Measurements from ENCODE around the gene PLBD1.

PLBD1 gene

DNA sequence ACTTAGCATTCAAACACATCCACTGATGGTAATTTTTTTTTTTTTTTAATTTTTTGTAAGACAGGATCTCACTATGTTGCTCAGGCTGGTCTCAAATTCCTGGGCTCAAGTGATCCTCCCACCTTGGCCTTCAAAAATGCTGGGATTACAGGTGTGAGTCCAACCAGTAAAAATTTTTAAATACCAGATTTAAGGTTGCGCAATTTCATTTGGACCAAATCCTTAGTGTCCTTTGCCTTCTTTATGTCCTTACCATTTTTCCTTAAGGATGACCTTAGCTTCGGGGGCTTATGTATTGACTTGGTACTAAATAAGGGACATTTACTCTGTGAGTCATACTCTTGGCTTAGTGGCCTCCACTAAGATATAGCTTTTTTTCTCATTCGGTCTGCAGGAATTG lies 4.1 kb upstream of the PLBD1 start:
- Histone ChIP-seq H3K27me3 (ENCODE audit: control insufficient read depth in 2 of 2, insufficient read depth in 2 of 2, low read length in 2 of 2) (no peaks in the 10 kb centered on the region), H3K27ac (ENCODE audit: low read depth in 2 of 2, low read length in 2 of 2) (no peak overlapping the region), H3K9me3 (ENCODE audit: control insufficient read depth in 2 of 2, low read length in 2 of 2) (no peaks in the 10 kb centered on the region), H3K36me3 (ENCODE audit: control insufficient read depth in 2 of 2, insufficient read depth in 2 of 2, low read length in 2 of 2) (no peaks in the 10 kb centered on the region), H3K4me1 (ENCODE audit: control insufficient read depth in 2 of 2, insufficient read depth in 2 of 2, low read length in 2 of 2) (no peaks in the 10 kb centered on the region), H3K9ac (ENCODE audit: low read depth in 1 of 2, low read length in 2 of 2) (no peak overlapping the region), H3K4me3 (ENCODE audit: low read length in 2 of 2) (no peak overlapping the region)

DNA sequence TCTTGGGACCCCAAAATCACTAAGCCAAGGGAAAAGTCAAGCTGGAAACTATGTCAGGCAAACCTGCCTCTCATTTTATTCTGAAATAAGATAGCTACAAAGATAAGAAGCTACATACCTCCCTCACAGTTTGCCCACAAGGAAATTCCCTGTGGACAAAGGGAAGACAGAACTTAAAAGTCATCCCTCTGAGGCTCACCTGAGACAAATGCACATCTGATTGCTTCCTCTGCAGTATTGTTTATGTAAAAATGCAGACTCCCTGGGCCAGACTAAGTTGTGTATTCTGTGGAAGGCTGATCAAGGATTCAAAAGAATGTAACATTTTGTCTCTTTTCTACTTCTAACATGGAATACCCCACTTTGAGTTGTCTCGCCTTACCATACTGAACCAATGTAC lies 2.5 kb upstream of the PLBD1 start:
- Histone ChIP-seq H3K4me3 (ENCODE audit: low read length in 2 of 2) (no peak overlapping the region), H3K27ac (ENCODE audit: low read depth in 2 of 2, low read length in 2 of 2) (no peak overlapping the region), H3K27me3 (ENCODE audit: control insufficient read depth in 2 of 2, insufficient read depth in 2 of 2, low read length in 2 of 2) (no peaks in the 10 kb centered on the region), H3K4me1 (ENCODE audit: control insufficient read depth in 2 of 2, insufficient read depth in 2 of 2, low read length in 2 of 2) (peaks cover 0 to 3% of the 10 kb centered on the region in 2 donors), H3K9me3 (ENCODE audit: control insufficient read depth in 2 of 2, low read length in 2 of 2) (no peaks in the 10 kb centered on the region), H3K9ac (ENCODE audit: low read depth in 1 of 2, low read length in 2 of 2) (no peak overlapping the region), H3K36me3 (ENCODE audit: control insufficient read depth in 2 of 2, insufficient read depth in 2 of 2, low read length in 2 of 2) (no peaks in the 10 kb centered on the region)

DNA sequence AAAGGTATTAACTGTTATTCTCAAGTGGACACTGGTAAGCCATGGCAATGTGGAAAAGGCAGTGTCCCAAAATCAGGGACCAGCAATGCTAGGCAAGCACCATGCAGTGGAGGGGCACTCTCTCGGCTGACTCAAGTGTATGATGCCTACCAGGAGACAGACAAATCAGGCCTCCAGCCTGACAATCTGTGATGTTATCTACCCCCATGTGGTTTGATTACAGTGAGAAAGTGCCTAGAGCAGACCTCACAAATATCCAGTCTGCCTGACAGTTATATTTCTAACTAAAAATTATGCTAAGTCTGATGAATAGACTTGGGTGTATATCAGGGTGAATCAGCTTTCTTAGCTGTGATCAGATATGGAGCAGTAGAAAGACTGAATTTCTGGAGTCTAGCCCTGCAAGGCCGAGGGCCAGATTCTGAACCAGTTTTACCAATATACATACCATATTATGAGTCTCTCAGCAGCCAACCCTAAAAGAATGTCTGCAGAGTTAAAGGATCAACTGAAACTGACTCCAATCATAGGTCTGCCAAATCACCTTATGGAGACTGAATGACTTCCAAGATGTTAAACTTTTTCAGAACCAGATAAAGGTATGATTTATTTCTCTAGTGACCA lies 3.2 kb downstream of the PLBD1 start:
- no peaks in the 10 kb centered on the region for H3K36me3 ChIP-seq (ENCODE audit: control insufficient read depth in 2 of 2, insufficient read depth in 2 of 2, low read length in 2 of 2)
- H3K4me3 ChIP-seq (ENCODE audit: low read length in 2 of 2), result no peak overlapping the region
- no peaks in the 10 kb centered on the region for H3K9me3 ChIP-seq (ENCODE audit: control insufficient read depth in 2 of 2, low read length in 2 of 2)
- no peak overlapping the region for H3K27ac ChIP-seq (ENCODE audit: low read depth in 2 of 2, low read length in 2 of 2)
- H3K4me1 ChIP-seq (ENCODE audit: control insufficient read depth in 2 of 2, insufficient read depth in 2 of 2, low read length in 2 of 2), result peaks cover 19 to 39% of the 10 kb centered on the region in 2 donors
- H3K9ac ChIP-seq (ENCODE audit: low read depth in 1 of 2, low read length in 2 of 2), result no peak overlapping the region
- no peaks in the 10 kb centered on the region for H3K27me3 ChIP-seq (ENCODE audit: control insufficient read depth in 2 of 2, insufficient read depth in 2 of 2, low read length in 2 of 2)

DNA sequence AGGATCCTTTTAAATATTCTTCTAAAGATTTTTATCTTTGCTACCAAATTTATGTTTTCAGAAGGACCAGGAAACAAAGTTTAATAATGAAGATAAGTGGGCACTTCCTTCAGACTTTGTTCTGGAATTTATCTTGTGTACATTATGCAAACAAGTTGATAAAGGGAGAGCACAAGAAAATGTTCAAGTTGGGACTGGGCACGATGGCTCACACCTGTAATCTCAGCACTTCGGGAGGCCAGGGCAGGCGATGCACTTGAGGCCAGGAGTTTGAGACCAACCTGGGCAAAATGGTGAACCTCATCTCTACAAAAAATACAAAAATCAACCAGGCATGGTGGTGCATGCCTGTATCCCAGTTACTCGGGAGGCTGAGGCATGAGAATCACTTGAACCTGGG lies 4.6 kb downstream of the PLBD1 start:
- Histone ChIP-seq H3K9me3 (ENCODE audit: control insufficient read depth in 2 of 2, low read length in 2 of 2) (no peaks in the 10 kb centered on the region), H3K36me3 (ENCODE audit: control insufficient read depth in 2 of 2, insufficient read depth in 2 of 2, low read length in 2 of 2) (no peaks in the 10 kb centered on the region), H3K27ac (ENCODE audit: low read depth in 2 of 2, low read length in 2 of 2) (peak overlapping the region; percentile 13 to 52), H3K27me3 (ENCODE audit: control insufficient read depth in 2 of 2, insufficient read depth in 2 of 2, low read length in 2 of 2) (no peaks in the 10 kb centered on the region), H3K4me3 (ENCODE audit: low read length in 2 of 2) (no peak overlapping the region), H3K9ac (ENCODE audit: low read depth in 1 of 2, low read length in 2 of 2) (no peak overlapping the region), H3K4me1 (ENCODE audit: control insufficient read depth in 2 of 2, insufficient read depth in 2 of 2, low read length in 2 of 2) (peaks cover 24 to 45% of the 10 kb centered on the region in 2 donors)

DNA sequence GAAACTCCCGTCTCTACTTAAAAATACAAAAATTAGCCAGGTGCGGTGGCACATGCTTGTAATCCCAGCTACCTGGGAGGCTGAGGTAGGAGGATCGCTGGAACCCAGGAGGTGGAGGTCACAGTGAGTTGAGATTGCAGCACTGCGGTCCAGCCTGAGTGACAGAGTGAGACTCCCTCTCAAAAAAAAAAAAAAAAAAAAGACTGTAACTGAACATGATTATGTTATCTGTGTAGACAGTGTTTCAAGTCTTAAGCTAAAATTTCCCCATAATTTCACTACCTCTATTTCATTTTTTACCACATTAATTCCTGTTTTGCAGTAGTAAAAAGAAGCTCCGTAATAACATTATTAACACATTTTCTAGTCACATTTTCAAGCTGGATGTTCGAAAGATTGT lies 5.4 kb downstream of the PLBD1 start:
- Histone ChIP-seq H3K4me3 (ENCODE audit: low read length in 2 of 2) (no peak overlapping the region), H3K36me3 (ENCODE audit: control insufficient read depth in 2 of 2, insufficient read depth in 2 of 2, low read length in 2 of 2) (no peaks in the 10 kb centered on the region), H3K9ac (ENCODE audit: low read depth in 1 of 2, low read length in 2 of 2) (no peak overlapping the region), H3K9me3 (ENCODE audit: control insufficient read depth in 2 of 2, low read length in 2 of 2) (no peaks in the 10 kb centered on the region), H3K27me3 (ENCODE audit: control insufficient read depth in 2 of 2, insufficient read depth in 2 of 2, low read length in 2 of 2) (no peaks in the 10 kb centered on the region), H3K27ac (ENCODE audit: low read depth in 2 of 2, low read length in 2 of 2) (peak overlapping the region; percentile 26 to 82), H3K4me1 (ENCODE audit: control insufficient read depth in 2 of 2, insufficient read depth in 2 of 2, low read length in 2 of 2) (peaks cover 24 to 47% of the 10 kb centered on the region in 2 donors)

DNA sequence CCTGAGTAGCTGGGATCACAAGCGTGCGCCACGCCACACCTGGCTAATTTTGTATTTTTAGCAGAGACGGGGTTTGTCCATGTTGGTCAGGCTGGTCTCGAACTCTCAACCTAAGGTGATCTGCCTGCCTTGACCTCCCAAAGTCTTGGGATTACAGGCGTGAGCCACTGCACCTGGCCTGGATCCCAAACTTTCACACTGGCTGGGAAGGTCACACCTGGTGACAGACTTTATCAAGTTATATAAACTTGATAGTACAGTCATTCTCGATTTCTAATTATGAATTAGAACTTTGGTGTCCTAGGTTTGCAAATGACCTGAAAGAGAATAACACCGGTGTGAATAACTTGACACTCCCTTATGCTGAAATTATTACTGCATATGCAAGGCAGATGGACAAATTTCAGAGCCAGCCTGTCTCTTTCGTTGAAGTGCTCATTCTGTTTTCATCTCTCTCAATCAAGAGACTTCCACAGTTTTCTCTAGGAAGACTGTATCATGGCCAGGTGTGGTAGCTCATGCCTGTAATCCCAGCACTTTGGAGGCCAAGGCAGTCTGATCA lies 5.9 kb downstream of the PLBD1 start:
- Histone ChIP-seq H3K4me3 (ENCODE audit: low read length in 2 of 2) (no peak overlapping the region), H3K36me3 (ENCODE audit: control insufficient read depth in 2 of 2, insufficient read depth in 2 of 2, low read length in 2 of 2) (no peaks in the 10 kb centered on the region), H3K27ac (ENCODE audit: low read depth in 2 of 2, low read length in 2 of 2) (peak overlapping the region; percentile 26 to 82), H3K27me3 (ENCODE audit: control insufficient read depth in 2 of 2, insufficient read depth in 2 of 2, low read length in 2 of 2) (no peaks in the 10 kb centered on the region), H3K9me3 (ENCODE audit: control insufficient read depth in 2 of 2, low read length in 2 of 2) (no peaks in the 10 kb centered on the region), H3K4me1 (ENCODE audit: control insufficient read depth in 2 of 2, insufficient read depth in 2 of 2, low read length in 2 of 2) (peaks cover 24 to 47% of the 10 kb centered on the region in 2 donors), H3K9ac (ENCODE audit: low read depth in 1 of 2, low read length in 2 of 2) (no peak overlapping the region)

DNA sequence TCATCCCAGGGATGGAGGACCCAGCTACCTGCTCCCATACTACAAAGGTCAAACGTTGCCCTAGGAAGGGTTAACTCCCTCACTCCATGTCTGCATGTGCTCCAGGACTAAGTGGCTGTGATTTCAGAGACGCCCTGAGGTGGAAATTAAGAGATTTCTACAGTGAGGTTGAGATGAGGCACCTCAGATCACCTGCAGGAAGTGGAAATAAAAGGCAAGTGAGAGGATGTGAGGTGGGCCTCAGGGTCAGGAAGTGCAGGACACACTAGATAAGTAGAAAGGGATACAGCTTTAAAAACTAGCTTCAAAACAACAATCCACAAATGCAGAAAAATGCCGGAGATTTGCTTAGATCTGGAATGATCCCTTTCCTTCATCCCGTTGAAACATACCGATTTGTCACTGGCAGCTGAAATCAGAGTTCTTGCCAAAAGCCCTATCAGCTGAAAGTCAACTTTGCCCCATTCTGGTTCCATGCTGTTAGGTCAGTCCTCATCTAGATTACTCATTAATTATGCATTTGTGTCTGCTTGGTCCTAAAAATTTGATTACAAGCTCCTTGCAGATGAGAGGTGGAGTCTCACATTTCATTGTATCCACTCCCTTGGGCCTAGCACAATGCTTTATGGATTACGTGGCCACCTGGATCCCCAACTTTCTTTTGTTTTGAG lies 6.6 kb downstream of the PLBD1 start:
- no peaks in the 10 kb centered on the region for H3K36me3 ChIP-seq (ENCODE audit: control insufficient read depth in 2 of 2, insufficient read depth in 2 of 2, low read length in 2 of 2)
- H3K4me3 ChIP-seq (ENCODE audit: low read length in 2 of 2), result no peak overlapping the region
- H3K27me3 ChIP-seq (ENCODE audit: control insufficient read depth in 2 of 2, insufficient read depth in 2 of 2, low read length in 2 of 2), result no peaks in the 10 kb centered on the region
- H3K9me3 ChIP-seq (ENCODE audit: control insufficient read depth in 2 of 2, low read length in 2 of 2), result no peaks in the 10 kb centered on the region
- peak overlapping the region; percentile 26 to 82 for H3K27ac ChIP-seq (ENCODE audit: low read depth in 2 of 2, low read length in 2 of 2)
- peaks cover 24 to 46% of the 10 kb centered on the region in 2 donors for H3K4me1 ChIP-seq (ENCODE audit: control insufficient read depth in 2 of 2, insufficient read depth in 2 of 2, low read length in 2 of 2)
- H3K9ac ChIP-seq (ENCODE audit: low read depth in 1 of 2, low read length in 2 of 2), result peak overlapping the region in 1 of 2 donors; percentile 30

DNA sequence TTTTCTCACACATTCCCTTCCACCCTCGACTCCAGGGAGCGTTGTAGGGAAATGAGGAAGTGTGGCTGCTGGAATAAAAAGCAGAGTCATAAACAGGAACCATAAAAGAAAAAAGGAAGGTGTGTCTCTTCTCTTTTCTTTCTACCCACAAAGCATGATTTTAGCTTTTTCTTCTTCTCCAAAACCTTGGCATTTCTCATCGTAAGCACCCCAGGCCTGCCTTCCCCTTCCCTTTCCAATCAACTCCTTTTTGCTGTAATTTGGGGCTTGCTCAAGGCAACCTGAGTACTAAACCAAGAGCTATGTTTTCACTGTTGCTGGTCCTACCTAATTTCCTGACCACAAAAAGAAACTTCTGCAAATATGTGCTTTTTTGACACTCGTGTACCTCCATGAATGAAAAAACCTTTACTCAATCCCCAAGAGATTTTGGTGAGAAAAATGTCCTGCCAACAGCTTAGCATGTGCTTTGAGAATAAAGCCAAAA lies 9.2 kb downstream of the PLBD1 start:
- Histone ChIP-seq H3K4me3 (ENCODE audit: low read length in 2 of 2) (peak overlapping the region; percentile 24 to 50), H3K4me1 (ENCODE audit: control insufficient read depth in 2 of 2, insufficient read depth in 2 of 2, low read length in 2 of 2) (peaks cover 43 to 50% of the 10 kb centered on the region in 2 donors), H3K27me3 (ENCODE audit: control insufficient read depth in 2 of 2, insufficient read depth in 2 of 2, low read length in 2 of 2) (no peaks in the 10 kb centered on the region), H3K9me3 (ENCODE audit: control insufficient read depth in 2 of 2, low read length in 2 of 2) (no peaks in the 10 kb centered on the region), H3K36me3 (ENCODE audit: control insufficient read depth in 2 of 2, insufficient read depth in 2 of 2, low read length in 2 of 2) (no peaks in the 10 kb centered on the region), H3K27ac (ENCODE audit: low read depth in 2 of 2, low read length in 2 of 2) (peak overlapping the region; percentile 88 to 91), H3K9ac (ENCODE audit: low read depth in 1 of 2, low read length in 2 of 2) (peak overlapping the region in 1 of 2 donors; percentile 60)

DNA sequence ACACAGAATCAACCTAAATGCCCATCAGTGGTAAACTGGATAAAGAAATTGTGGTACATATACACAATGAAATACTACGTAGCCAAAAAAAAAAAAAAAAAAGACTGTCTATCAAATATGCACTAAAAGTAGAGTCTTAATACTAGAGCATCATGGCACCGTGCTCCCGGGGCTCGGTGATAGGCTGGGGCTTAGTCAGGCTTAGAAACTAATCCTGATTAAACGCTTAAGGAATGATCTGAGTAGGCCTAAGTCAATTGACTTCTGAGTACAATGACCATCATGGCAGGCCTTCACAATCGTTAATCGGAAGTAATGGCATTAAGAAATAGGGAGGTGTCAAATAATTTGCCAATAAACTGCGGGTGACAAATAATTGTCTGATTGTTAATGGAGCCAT lies 9.7 kb downstream of the PLBD1 start:
- Histone ChIP-seq H3K4me3 (ENCODE audit: low read length in 2 of 2) (peak overlapping the region in 1 of 2 donors; percentile 50), H3K27ac (ENCODE audit: low read depth in 2 of 2, low read length in 2 of 2) (peak overlapping the region; percentile 88 to 91), H3K9ac (ENCODE audit: low read depth in 1 of 2, low read length in 2 of 2) (no peak overlapping the region), H3K27me3 (ENCODE audit: control insufficient read depth in 2 of 2, insufficient read depth in 2 of 2, low read length in 2 of 2) (no peaks in the 10 kb centered on the region), H3K36me3 (ENCODE audit: control insufficient read depth in 2 of 2, insufficient read depth in 2 of 2, low read length in 2 of 2) (peaks cover 0 to under 1% of the 10 kb centered on the region in 2 donors), H3K4me1 (ENCODE audit: control insufficient read depth in 2 of 2, insufficient read depth in 2 of 2, low read length in 2 of 2) (peaks cover 42 to 46% of the 10 kb centered on the region in 2 donors), H3K9me3 (ENCODE audit: control insufficient read depth in 2 of 2, low read length in 2 of 2) (no peaks in the 10 kb centered on the region)

DNA sequence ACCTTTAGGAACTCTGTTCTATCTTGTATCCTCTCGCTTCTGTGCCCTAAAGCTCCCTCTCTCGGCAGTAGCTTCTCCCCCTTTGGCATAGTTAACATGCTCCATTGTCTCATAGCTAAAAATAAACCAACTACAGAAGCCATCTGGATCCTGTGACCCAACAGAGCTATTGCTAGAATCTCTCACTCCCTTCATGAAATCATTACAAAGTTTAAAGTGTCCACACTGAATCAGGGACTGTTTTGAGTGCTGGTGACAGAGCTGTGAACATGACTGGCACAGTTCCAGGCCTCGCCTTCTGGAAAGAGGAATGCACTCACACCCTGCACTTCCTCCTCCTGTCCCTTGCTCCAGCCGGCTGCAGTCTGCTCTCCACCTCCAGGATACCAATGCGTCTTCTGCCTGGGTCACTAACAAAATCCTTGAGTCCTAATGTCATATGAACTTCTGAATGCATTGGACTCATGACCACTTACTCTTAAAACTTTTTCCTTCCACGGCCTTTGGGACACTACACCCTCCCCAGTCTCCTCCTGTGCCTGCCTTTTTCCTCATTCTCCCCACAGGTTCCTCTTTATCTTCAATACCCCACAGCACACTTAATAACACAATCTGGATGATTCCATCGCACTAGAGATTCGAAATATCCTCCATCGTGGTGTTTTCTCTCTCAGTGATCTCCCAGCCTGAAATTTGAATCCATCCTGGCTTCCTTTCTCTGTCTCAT lies 13.2 kb downstream of the PLBD1 start:
- H3K4me1 ChIP-seq (ENCODE audit: control insufficient read depth in 2 of 2, insufficient read depth in 2 of 2, low read length in 2 of 2), result peaks cover 22 to 31% of the 10 kb centered on the region in 2 donors
- H3K36me3 ChIP-seq (ENCODE audit: control insufficient read depth in 2 of 2, insufficient read depth in 2 of 2, low read length in 2 of 2), result peaks cover 3 to 4% of the 10 kb centered on the region in 2 donors
- H3K4me3 ChIP-seq (ENCODE audit: low read length in 2 of 2), result peak overlapping the region; percentile 5 to 58
- H3K9me3 ChIP-seq (ENCODE audit: control insufficient read depth in 2 of 2, low read length in 2 of 2), result no peaks in the 10 kb centered on the region
- peak overlapping the region; percentile 88 to 90 for H3K27ac ChIP-seq (ENCODE audit: low read depth in 2 of 2, low read length in 2 of 2)
- H3K9ac ChIP-seq (ENCODE audit: low read depth in 1 of 2, low read length in 2 of 2), result peak overlapping the region; percentile 65 to 72
- no peaks in the 10 kb centered on the region for H3K27me3 ChIP-seq (ENCODE audit: control insufficient read depth in 2 of 2, insufficient read depth in 2 of 2, low read length in 2 of 2)
